Kidney (tissue), 14 donors: ENCODE data around the gene PPP2R3B. TPM values are rescaled to one million over a fixed set of nuclear protein-coding genes. Genes with fewer than 3 reads are reported as not detected.
"Not testable (repeated sequence)": the region's sequence is repeated elsewhere in the genome, so short reads cannot be mapped to it uniquely, and the experiment has no call there.

Experiments used
- DNase-seq, 5 donors: peaks; one replicate each; pipeline ENCODE4 v3.0.0-alpha.2; 2013 to 2020
- FAIRE-seq: peaks from 2 replicates; lab custom pipeline; 2012; peaks lifted over from hg19 to GRCh38; lab: Jason Lieb, UNC
- H3K27ac ChIP-seq, 2 donors: one replicate each; pipeline ENCODE4 v1.7.0; 2013; ENCODE audit warnings: low read depth in 2 of 2, low read length in 2 of 2, inconsistent platforms in 1 of 2
- H3K27me3 ChIP-seq: one replicate; pipeline ENCODE4 v1.7.1; 2013; ENCODE audit warnings: low read length, inconsistent platforms; ENCODE audit not compliant: control insufficient read depth, insufficient read depth
- H3K36me3 ChIP-seq, 3 donors: one replicate each; pipeline versions ENCODE4 v1.7.0 to v1.7.1; 2013; ENCODE audit warnings: low read length in 3 of 3, control low read depth in 1 of 3, inconsistent platforms in 1 of 3; ENCODE audit not compliant: insufficient read depth in 3 of 3, control insufficient read depth in 2 of 3
- H3K4me1 ChIP-seq, 3 donors: one replicate each; pipeline versions ENCODE4 v1.7.0 to v1.7.1; 2013; ENCODE audit warnings: low read length in 3 of 3, inconsistent platforms in 1 of 3, low read depth in 1 of 3; ENCODE audit not compliant: control insufficient read depth in 2 of 3, insufficient read depth in 2 of 3
- H3K4me3 ChIP-seq, 3 donors: one replicate each; pipeline versions ENCODE4 v1.7.0 to v1.8.1; 2013; ENCODE audit warnings: low read length in 3 of 3, control low read depth in 1 of 3, inconsistent platforms in 1 of 3
- H3K9ac ChIP-seq, 3 donors: one replicate each; pipeline versions ENCODE4 v1.7.0 to v1.7.1; 2013; ENCODE audit warnings: low read length in 3 of 3, control low read depth in 1 of 3, inconsistent platforms in 1 of 3
- H3K9me3 ChIP-seq, 3 donors: one replicate each; pipeline versions ENCODE4 v1.7.0 to v1.7.1; 2013; ENCODE audit warnings: low read length in 3 of 3, control low read depth in 1 of 3, inconsistent platforms in 1 of 3; ENCODE audit not compliant: control insufficient read depth in 2 of 3, insufficient read depth in 1 of 3
- CTCF ChIP-seq: IDR thresholded peaks from 3 replicates; pipeline ENCODE4 v1.5.1; 2012; ENCODE audit warnings: mild to moderate bottlenecking, moderate library complexity, borderline replicate concordance; ENCODE audit not compliant: insufficient read depth; ENCODE audit errors: extremely low read depth
- intact Hi-C: fragments of 100-400 bp; cut with DNase I; formaldehyde crosslinking; loops from one replicate; pipeline ENCODE4 v1.11.1; 2022
- polyA plus RNA-seq: library from polyadenylated mRNA; stranded (reverse); fragments of 350-450 nt; fragmentation: Illumina TruSeq; extraction: RNeasy Lipid Tissue Mini Kit (QIAGEN cat#74804); gene quantifications from one replicate; pipeline ENCODE4 v1.2.3, GENCODE V29; 2014; ENCODE audit warnings: low read depth, low replicate concordance; ENCODE audit not compliant: insufficient read depth
- total RNA-seq: library from RNA; stranded (reverse); fragmentation: NEBNext Ultra II Directional; extraction: Animal tissue kit (Norgen Biotek cat#: 25700); gene quantifications from one replicate; pipeline ENCODE4 v1.2.1, GENCODE V29; 2021
- donor health status: control.
- donor health status: control.
- donor health status: control.
- donor health status: control.
- donor health status: control.
- donor health status: DM: yes; HTN: yes; CAD: no.
- donor health status: Normal renal cell carcinoma (clear cell type).

Gene PPP2R3B
- total and polyA plus RNA-seq, 2 donors from 2014 or later: 14.1 to 14.4 TPM

DNA sequence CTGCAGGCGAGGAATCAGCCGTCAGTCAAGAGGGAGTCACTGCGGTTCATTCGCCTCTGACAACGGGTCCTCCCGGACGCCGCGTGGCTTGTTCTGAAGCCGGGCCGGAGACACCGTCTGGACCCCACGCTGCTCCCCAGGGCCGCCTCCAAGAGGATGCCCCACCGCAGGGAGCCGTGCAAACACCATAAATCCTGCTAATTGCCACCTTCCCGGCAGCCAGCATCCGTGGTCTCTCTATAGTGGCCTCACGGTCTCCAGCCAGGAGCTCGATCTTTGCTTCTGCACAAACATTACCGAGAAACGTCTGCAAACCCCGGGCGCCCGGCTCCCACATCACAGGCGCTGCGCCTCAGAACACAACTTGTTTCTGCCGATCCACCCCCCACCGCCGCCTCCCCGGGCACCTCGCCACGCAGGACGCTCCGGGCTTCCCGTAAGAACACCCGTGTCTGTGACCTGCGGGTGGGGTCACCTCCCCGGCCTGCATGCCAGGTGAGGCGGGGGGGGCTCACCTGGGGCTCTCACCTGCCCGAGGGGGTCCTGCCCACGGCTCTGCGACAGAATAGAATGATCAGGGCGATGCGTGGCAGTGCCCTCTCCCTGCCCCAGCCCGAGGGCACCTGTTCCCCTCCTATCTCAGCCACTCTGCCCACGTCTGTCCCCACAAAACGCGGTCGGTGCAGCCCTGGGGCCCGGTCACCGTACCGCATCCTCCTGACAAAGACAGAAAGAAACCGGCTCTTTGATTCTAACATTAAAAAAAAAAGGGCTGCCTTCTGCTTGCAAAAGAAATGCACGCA is 32.4 kb upstream of the PPP2R3B start:
- H3K9ac ChIP-seq: no peak overlapping the region
- no peaks in the 10 kb centered on the region for H3K36me3 ChIP-seq
- DNase-seq (peak in 1 of 5 donors; percentile 68), FAIRE-seq (no peak)
- H3K27me3 ChIP-seq: no peaks in the 10 kb centered on the region
- no peak overlapping the region for H3K27ac ChIP-seq
- no peak for TF ChIP-seq CTCF
- no peaks in the 10 kb centered on the region for H3K4me1 ChIP-seq
- no peak overlapping the region for H3K4me3 ChIP-seq
- no peaks in the 10 kb centered on the region for H3K9me3 ChIP-seq
- intact Hi-C loops: no loop called here

GRCh38 chrX:415498-415897 is 28.8 kb upstream of the PPP2R3B start:
- H3K27ac ChIP-seq, H3K9ac ChIP-seq, H3K4me1 ChIP-seq, H3K27me3 ChIP-seq, H3K9me3 ChIP-seq, FAIRE-seq, H3K4me3 ChIP-seq, intact Hi-C loops, H3K36me3 ChIP-seq: not testable (repeated sequence)
- DNase-seq: peak in 1 of 5 donors; percentile 18

GRCh38 chrX:413322-414201 is 26.9 kb upstream of the PPP2R3B start:
- Histone ChIP-seq H3K27me3 (no peaks in the 10 kb centered on the region), H3K4me1 (no peaks in the 10 kb centered on the region), H3K4me3 (no peak overlapping the region), H3K36me3 (no peaks in the 10 kb centered on the region), H3K27ac (no peak overlapping the region), H3K9ac (no peak overlapping the region), H3K9me3 (no peaks in the 10 kb centered on the region)
- FAIRE-seq (no peak), DNase-seq (peak in 4 of 5 donors; percentile 46 to 69 (median 55))
- no peak for TF ChIP-seq CTCF
- intact Hi-C loops: no loop called here

DNA sequence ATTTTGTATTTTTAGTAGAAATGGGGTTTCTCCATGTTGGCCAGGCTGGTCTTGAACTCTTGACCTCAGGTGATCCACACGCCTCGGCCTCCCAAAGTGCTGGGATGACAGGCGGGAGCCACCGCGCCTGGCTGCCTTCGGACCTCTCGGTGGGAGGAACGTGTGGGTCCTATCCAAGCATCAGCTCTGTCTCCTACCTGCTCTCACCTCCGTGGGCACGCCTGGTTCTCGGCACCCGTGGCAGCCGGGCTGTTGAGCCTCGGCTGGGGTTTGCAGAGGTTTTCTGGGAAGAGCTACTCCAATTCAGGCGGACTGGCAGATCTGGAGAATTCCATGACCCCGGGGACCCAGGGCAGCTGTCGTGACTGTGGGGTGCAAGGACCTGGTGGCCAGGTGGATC is 23.6 kb upstream of the PPP2R3B start:
- FAIRE-seq (no peak), DNase-seq (no peak)
- no peaks in the 10 kb centered on the region for H3K36me3 ChIP-seq
- H3K27me3 ChIP-seq: no peaks in the 10 kb centered on the region
- H3K27ac ChIP-seq: no peak overlapping the region
- no peak for TF ChIP-seq CTCF
- no peak overlapping the region for H3K9ac ChIP-seq
- no peak overlapping the region for H3K4me3 ChIP-seq
- H3K4me1 ChIP-seq: no peaks in the 10 kb centered on the region
- intact Hi-C loops: no loop called here
- no peaks in the 10 kb centered on the region for H3K9me3 ChIP-seq
